IMR-90 (cell line): Measurements from ENCODE around the gene FUBP1.

Experiments used
- CEBPB ChIP-seq: IDR thresholded peaks from 2 replicates; pipeline ENCODE4 v1.6.1; 2012; ENCODE audit warnings: low read depth, low read length, improper control_type of control experiment
- CTCF ChIP-seq: conservative IDR thresholded peaks from 2 replicates; pipeline ENCODE4 v1.5.1; 2012; ENCODE audit warnings: mild to moderate bottlenecking, low read depth, low read length, improper control_type of control experiment
- ELK1 ChIP-seq: fragments of 150-350 bp; IDR thresholded peaks from 2 replicates; pipeline ENCODE4 v1.6.1; 2016; ENCODE audit warnings: low read depth, mild to moderate bottlenecking, low read length, moderate library complexity, borderline replicate concordance
- FOS ChIP-seq: fragments of 150-350 bp; IDR thresholded peaks from 2 replicates; pipeline ENCODE4 v1.6.1; 2016; ENCODE audit warnings: low read depth, low read length
- MAFK ChIP-seq: IDR thresholded peaks from 2 replicates; pipeline ENCODE4 v1.6.1; 2012; ENCODE audit warnings: low read depth, low read length, improper control_type of control experiment
- MXI1 ChIP-seq: IDR thresholded peaks from 2 replicates; pipeline ENCODE4 v1.6.1; 2012; ENCODE audit warnings: low read depth, mild to moderate bottlenecking, low read length, moderate library complexity, borderline replicate concordance
- NFE2L2 ChIP-seq: fragments of 150-350 bp; IDR thresholded peaks from 2 replicates; pipeline ENCODE4 v1.6.1; 2016; ENCODE audit warnings: low read depth, mild to moderate bottlenecking, low read length
- POLR2A ChIP-seq: IDR thresholded peaks from 2 replicates; pipeline ENCODE4 v1.6.1; 2012; ENCODE audit warnings: mild to moderate bottlenecking, low read depth, low read length
- RAD21 ChIP-seq: IDR thresholded peaks from 2 replicates; pipeline ENCODE4 v1.6.1; 2012; ENCODE audit warnings: low read length, improper control_type of control experiment
- RCOR1 ChIP-seq: IDR thresholded peaks from 2 replicates; pipeline ENCODE4 v1.6.1; 2012; ENCODE audit warnings: mild to moderate bottlenecking, low read length, improper control_type of control experiment; ENCODE audit not compliant: insufficient replicate concordance
- RFX5 ChIP-seq: IDR thresholded peaks from 2 replicates; pipeline ENCODE4 v1.8.0; 2012; ENCODE audit warnings: low read depth, mild to moderate bottlenecking, low read length, moderate library complexity
- SMC3 ChIP-seq: fragments of 150-350 bp; IDR thresholded peaks from 2 replicates; pipeline ENCODE4 v1.6.1; 2016; ENCODE audit warnings: low read depth, mild to moderate bottlenecking, antibody characterized with exemption, low read length, moderate library complexity

GRCh38 chr1:77926561-77927357, 52.1 kb downstream of the FUBP1 start:
- TF ChIP-seq SMC3 (no peak), CTCF (no peak), POLR2A (no peak), ELK1 (no peak), FOS (no peak), CEBPB (no peak), RFX5 (no peak), RAD21 (no peak), RCOR1 (no peak), MXI1 (no peak), MAFK (no peak), NFE2L2 (no peak)
